Measurements from ENCODE around the gene ANO8. TPM values are rescaled to one million over a fixed set of nuclear protein-coding genes. Genes with fewer than 3 reads are reported as not detected.

ANO8 gene
- total RNA-seq, 1 experiment from 2014 or later = 21.9 TPM

- peak overlapping the region in 1 of 3 experiments; percentile 34; a peak in 2 of 7 replicates for H3K27ac Mint-ChIP-seq
- Histone ChIP-seq H2BK5ac (ENCODE audit: insufficient read length, low read length) (no peak overlapping the region), H3K27ac (ENCODE audit: insufficient read length, low read depth, low read length) (no peak overlapping the region), H2AK5ac (ENCODE audit: insufficient read length, low read length) (no peak overlapping the region), H3K9ac (ENCODE audit: extremely low read depth, insufficient read length, low read length) (no peak overlapping the region), H4K20me1 (ENCODE audit: control insufficient read depth, insufficient read depth, insufficient read length) (no peaks in the 10 kb centered on the region), H3K23me2 (ENCODE audit: insufficient read length, low read depth, low read length, poor library complexity, severe bottlenecking) (no peaks in the 10 kb centered on the region), H3K79me1 (ENCODE audit: insufficient read depth, low read depth, low read length, poor library complexity, severe bottlenecking) (no peaks in the 10 kb centered on the region), H3K4me1 (ENCODE audit: insufficient read depth, low read length) (no peaks in the 10 kb centered on the region), H3K4ac (ENCODE audit: low read depth, low read length) (no peak overlapping the region), H3T11ph (ENCODE audit: low read length) (no peak overlapping the region), H3K18ac (ENCODE audit: insufficient read length, low read depth, low read length) (no peak overlapping the region), H3K27me3 (ENCODE audit: insufficient read depth, low read length) (no peaks in the 10 kb centered on the region), H2AFZ (ENCODE audit: low read length) (no peak overlapping the region), H4K91ac (ENCODE audit: insufficient read length, low read depth, low read length) (no peak overlapping the region), H3K79me2 (ENCODE audit: insufficient read depth, low read length) (no peaks in the 10 kb centered on the region), H3K14ac (ENCODE audit: insufficient read depth, low read length) (no peak overlapping the region), H2BK12ac (ENCODE audit: insufficient read length, low read depth, low read length) (no peak overlapping the region), H3K23ac (ENCODE audit: insufficient read length, low read depth, low read length) (no peak overlapping the region), H3K56ac (ENCODE audit: insufficient read length, low read depth, low read length) (no peak overlapping the region), H4K8ac (replicated peaks; ENCODE audit: insufficient read length, low read depth, low read length) (no peak overlapping the region), H3K4me2 (ENCODE audit: insufficient read depth, insufficient read length, low read length) (no peak overlapping the region), H4K5ac (ENCODE audit: insufficient read length, low read depth, low read length) (no peak overlapping the region), H2BK15ac (ENCODE audit: low read depth, low read length) (no peak overlapping the region), H2BK20ac (ENCODE audit: low read depth, low read length, poor library complexity, severe bottlenecking) (no peak overlapping the region), H2BK120ac (ENCODE audit: low read depth, low read length, poor library complexity, severe bottlenecking) (no peak overlapping the region), H3K9me3 (ENCODE audit: control insufficient read depth, low read depth, low read length) (no peaks in the 10 kb centered on the region)
- no peak for DNase-seq
- peaks cover 4% of the 10 kb centered on the region; the same call in 1 of the 2 replicates for H3K27me3 Mint-ChIP-seq (ENCODE audit: low read depth)
- no CpG with 5 or more reads among the region's 2 CpGs for WGBS (ENCODE audit: extremely low coverage, insufficient read length, low lambda C conversion rate)
- H3K36me3 Mint-ChIP-seq (ENCODE audit: insufficient read depth in 1 of 3, low read depth in 3 of 3) = peaks cover 0 to 10% (median 1%) of the 10 kb centered on the region in 3 experiments; a peak in 4 of 7 replicates
- H3K4me1 Mint-ChIP-seq = peaks cover 13 to 20% of the 10 kb centered on the region in 2 experiments
- H3K9me3 Mint-ChIP-seq = no peaks in the 10 kb centered on the region; a peak in 2 of 5 replicates
- H3K4me3 Mint-ChIP-seq = no peak overlapping the region
- TF ChIP-seq CTCF (conservative IDR thresholded peaks at IDR 0.05) = no peak
Observed at GRCh38 chr19:17347877-17348276, 13.2 kb upstream of the ANO8 start.
